Activated CD8-positive, alpha-beta memory T cell treated with anti-CD3 and anti-CD28 coated beads, Interleukin-2, amount 50 U/mL, for 1 hour (primary cell): Measurements from ENCODE around the gene GNAS.

Experiments used
- DNase-seq: peaks from one replicate; pipeline ENCODE4 v3.0.0-alpha.2; 2020; ENCODE audit errors: extremely low read depth

The GNAS gene

DNA sequence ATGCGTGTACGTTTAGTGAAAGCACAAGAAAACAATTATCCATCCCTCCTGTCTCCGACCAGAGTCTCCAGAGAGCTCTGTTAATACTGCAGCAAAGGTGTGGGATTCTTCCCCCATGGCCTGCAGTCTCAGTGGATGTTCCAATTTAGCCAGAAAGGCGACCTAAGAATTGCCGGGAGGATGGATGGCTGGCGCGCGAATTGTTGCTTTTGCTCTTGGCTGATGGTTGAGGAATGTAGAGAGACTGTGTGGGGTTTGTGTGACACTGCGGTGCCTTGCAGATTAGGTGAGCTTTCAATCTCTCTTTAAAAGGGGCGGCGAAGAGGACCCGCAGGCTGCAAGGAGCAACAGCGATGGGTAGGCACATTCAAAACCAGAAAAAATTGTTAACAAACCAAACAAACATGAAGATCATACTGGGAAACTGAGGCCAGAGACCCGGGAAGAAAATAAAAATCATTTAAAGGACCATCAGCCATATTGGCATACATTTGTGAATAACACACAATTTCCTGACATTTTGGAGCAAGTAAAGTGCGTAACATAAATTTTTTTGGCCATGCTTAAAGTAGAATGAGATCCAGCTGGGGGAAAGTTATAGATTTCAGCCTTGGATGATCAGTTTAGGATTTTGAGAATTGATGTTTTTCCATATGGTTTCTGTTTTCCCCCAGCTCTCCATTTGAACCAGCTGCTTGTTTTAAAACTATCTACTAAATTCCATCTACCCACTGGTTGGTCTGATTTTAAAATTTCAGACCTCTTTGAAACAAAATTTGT lies 46.3 kb downstream of the GNAS start:
- DNase-seq, result no peak

DNA sequence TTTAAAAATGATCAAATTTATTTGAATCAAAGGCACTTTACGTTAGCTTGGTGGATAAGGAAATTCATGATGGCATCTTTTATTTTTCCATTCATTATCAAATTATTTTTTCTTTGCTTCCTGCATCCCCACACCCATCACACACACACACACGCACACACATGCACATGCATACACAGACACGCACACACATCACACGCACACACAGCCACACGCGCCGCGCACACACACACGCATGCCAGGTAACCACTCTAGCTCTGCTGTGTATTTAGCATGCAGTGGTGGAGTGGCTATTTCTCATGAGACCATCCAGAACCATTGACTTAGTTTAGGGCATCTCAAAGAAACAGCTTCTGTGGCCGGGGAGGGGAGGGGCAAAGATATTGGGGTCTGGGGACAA lies 47.0 kb downstream of the GNAS start:
- no peak for DNase-seq

DNA sequence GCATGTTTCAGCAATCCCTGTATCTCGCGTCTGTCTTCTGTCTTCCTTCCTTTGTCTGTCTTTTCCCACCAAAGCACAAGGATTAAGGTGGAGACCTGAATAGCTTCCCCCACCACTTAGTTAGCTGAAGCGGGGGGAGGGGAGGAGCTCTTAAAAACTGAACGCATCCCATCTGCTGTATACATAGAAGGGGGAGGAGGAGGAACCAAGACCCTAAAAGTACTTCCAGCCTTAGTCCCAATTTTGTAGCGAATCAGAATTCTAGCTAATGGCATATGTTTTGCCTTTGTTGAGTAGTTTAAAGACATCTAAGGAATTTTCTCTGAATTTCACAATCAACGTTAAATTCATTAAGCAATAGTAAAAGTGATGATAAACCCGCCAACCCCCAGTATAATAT lies 47.9 kb downstream of the GNAS start:
- no peak for DNase-seq

DNA sequence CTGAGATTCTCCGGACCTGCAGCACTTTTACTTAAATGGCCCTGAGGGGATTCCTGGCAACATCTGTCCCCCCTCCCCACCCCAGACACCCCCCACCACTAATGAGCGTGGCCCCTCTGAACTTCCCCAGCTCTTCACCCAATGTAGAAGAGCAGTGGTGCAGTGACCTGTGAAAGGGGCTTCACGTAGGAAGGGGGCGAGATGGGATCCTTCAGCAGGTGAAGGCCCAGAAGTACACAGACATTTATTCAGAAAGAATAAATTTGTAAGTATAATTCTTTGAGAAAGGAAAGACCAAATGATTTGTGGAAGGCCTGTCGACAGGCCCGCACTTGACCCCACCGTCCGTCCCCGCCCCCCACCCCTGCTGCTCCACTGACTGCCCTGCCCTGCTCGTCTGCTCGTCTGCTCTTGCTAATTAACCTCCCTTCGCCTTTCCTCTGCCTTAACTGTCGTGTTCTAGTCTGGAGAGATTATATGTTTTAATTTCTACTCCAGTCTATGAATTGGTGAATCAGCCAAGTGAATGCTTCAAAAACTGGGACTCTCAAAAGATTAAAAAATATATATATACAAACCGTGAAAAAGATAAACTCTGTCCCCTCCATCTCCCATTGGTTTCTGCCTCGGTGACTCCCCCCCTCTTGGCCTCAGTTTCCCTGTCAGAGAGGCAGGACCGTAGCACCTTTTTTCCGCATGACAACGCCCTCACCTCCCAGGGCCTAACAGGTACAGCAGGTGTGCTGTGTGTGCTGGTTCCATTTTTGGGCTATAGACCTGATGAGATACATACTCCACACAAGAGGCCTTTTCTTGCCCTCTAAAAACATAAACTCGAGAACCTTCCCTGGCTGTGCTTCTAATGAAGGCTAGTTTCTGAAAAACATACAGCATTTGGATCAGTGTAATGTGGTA lies 49.2 kb downstream of the GNAS start:
- no peak for DNase-seq

DNA sequence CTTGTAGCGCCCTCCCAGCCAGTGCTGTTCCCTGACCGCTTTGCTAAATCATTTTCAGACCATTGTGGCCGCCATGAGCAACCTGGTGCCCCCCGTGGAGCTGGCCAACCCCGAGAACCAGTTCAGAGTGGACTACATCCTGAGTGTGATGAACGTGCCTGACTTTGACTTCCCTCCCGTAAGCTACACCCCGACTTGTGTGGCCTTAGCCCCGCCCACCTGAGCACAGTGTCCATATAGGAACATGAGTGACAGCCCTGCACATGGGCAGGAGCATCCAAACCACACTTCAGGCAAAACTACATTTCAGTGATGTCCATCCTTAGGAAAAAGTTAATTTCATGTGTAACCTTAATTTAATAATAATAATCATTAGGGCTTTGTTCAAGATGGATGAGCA lies 51.1 kb downstream of the GNAS start:
- DNase-seq, result no peak

DNA sequence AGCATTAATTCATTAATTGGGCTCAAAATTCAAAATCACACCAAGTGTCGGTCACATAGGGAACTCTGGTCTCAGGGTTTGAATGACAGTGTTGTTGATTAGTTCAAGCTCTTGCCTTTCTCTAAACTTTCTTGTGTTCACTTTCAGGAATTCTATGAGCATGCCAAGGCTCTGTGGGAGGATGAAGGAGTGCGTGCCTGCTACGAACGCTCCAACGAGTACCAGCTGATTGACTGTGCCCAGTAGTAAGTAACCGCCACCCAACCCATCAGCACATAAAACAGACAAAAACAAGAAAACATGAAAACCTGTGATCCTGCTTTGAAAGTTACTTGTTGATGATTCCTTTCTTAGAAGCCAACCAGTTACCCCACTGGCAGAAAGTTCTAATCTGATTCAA lies 52.7 kb downstream of the GNAS start:
- DNase-seq, result no peak

DNA sequence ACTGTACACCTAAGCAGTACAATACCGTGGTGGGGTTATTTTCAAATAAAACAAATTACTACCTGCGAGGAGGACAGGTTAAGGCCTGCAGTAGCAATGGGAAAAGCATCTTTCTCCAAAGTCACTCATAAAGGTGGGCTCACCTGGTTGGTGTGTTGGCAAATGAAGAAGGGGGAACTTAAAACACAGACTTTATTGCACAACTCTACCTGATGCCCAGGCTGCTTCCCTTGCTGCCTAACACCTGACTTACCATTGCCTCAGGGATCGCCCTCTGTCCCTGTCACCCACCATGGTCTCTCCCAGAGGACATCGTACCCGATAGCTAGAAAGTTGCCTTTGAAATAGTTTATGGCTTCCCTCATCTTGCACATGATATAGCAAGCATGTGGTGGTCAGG lies 53.6 kb downstream of the GNAS start:
- DNase-seq, result no peak

DNA sequence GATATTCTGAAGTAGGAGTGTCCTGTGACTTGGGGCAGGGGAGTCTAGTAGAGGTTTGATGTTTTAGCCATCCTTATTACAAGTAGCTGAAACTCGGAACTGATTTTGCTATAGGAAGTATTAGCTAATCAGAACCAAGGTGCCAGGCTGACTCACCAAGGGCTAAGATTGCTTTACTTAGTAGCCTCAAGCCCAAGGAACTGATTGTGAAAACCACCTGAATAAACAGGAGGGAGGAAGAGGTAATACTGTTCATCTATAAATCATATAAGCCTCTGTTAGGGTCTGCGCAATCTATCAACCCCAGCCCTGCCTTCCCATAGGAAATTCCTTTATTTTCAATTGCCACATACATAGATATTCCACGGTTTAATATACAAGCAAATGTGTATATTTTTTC lies 54.4 kb downstream of the GNAS start:
- no peak for DNase-seq

DNA sequence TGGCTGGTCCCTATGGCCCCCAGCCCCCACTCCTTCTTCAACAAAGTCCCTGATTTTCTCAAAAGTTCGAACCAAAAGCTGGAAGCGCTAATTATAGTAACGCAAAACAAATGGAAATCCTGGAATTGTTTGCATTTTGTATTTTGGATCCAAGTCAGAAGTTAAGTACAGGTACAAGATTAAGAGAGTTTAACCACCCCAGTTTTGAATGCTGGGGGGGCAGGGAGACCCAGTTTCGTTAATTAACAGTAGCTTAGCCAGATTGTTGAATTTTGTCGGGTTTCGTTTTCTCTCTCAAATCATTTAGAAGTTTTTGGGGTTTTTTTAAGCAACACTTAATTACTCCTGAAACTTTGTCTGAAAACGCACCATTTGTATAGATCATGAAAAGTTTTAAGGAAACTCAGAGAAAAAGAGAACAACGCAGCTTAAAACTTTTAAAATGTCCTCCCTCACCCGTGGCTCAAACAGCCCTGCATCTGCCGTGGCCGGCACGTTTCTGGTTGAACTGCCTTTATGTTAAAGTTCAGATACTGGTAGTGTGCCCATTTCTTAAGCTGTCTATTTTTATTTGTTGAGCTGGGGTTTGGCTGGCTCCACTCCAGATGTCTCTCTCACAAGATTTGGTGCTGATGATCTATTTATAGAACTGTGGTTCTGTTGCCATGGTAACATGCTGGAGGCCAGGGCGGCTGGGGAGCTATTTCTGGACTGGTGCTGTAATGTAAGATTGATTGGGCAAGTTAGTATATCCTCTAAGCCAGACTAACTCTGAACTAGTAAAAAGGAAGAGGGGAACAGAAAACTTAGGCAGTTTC lies 55.0 kb downstream of the GNAS start:
- DNase-seq, result peak; percentile 38

DNA sequence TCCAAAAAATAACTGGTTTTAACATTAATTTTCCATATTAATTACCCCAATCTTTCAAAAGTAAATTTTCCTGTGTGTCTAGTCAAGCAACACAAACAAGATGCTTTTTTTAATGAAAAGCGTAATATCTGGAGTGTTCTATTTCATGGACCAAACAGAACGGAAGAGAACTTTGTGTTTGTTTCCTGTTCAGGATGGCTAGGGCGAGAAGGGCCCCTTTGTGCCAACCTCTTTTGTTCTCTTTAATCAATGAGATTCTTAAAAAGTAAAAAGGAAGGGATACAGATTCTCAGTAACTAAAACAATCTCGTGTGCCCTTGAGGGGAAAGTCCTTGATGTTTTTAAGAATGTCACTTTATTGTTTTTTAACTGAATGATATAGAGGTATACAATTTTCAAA lies 55.7 kb downstream of the GNAS start:
- DNase-seq, result no peak

DNA sequence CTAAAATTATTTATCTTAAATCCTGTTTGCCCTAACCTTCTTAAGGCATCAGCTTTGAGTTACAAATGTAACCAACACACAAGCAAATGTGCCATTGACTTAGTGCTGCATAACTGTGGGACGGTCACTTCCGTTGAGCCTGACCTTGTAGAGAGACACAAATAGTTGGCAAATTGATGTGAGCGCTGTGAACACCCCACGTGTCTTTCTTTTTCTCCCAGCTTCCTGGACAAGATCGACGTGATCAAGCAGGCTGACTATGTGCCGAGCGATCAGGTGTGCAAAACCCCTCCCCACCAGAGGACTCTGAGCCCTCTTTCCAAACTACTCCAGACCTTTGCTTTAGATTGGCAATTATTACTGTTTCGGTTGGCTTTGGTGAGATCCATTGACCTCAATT lies 56.4 kb downstream of the GNAS start:
- no peak for DNase-seq

DNA sequence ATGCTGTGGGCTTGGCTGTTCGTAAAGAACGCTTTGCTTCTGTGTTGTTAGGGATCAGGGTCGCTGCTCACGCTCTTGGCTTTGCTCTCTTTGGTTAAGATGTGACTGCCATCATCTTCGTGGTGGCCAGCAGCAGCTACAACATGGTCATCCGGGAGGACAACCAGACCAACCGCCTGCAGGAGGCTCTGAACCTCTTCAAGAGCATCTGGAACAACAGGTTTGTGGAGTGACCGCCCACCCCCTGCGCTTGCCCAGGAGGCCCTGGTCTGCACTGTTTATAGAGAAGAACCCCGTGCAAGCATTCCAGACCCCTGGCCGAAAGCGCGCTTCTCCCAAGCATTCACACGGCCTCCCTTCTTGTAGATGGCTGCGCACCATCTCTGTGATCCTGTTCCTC lies 57.1 kb downstream of the GNAS start:
- DNase-seq, result no peak

DNA sequence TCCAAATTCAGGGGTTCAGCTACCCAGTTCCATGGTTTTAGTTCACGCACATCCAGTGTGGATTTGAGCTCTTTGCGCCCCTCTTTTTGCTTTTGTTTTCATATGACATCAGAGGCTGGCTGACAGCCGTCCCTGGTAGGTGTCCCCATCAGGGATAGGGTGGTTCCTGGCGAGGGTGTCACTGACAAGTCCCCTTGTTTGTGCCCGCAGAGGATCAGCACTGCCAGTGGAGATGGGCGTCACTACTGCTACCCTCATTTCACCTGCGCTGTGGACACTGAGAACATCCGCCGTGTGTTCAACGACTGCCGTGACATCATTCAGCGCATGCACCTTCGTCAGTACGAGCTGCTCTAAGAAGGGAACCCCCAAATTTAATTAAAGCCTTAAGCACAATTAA lies 58.0 kb downstream of the GNAS start:
- no peak for DNase-seq

DNA sequence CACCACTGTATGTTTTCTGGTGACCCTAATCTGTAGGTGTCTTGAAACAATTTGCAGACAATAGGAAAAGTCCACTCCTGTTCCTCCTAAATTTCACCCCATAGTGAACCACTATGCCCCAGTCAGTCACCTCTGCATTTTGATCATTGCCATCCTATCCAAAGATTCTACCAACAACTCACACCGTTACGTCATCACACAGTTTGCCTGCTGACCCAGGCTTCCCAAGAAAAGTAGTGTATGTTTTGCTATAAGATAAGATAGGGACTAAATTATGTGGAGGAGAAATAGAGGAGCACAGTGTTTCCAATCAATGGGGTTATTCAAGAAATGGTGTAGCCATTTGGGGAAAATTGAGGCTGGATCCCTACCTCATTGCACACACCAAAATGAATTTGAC lies 58.8 kb downstream of the GNAS start:
- DNase-seq, result no peak

DNA sequence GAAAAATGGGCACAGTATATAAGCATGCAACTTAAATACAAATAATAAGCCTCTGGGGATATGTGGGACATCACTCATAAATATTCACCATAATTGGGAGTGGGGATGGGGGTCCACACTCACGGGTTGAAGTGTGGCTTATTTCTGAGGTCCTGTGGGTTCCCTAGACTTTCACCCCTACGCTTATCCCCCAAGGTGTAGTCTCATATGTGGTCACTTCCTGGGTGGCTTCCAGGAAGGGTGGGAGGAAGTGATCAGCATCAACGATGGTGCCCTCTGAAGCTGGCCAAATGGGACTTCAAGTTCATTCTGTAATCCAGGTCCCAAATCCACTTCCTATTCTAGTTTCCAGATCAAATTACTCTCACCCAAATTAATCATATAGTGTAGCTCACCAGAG lies 59.5 kb downstream of the GNAS start:
- DNase-seq, result no peak

DNA sequence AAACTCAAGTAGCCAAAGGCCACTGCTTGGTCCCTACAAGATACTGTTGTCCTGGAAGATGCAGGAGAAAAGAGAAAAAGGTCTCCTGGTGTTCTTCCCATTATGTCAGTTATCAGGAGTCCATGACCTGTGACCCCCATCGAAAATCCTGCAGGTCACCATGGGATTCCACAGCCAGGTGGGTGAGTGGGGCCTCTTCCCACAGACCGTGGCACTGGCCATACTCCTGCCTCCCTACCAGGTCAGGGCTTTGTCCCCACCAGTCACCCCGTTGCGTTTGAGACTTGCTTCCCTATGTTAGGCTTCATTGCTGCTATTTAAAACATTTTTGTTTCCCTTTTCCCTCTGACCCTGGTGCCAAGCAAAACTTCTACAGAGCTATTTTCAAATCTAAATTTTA lies 60.6 kb downstream of the GNAS start:
- DNase-seq, result no peak

DNA sequence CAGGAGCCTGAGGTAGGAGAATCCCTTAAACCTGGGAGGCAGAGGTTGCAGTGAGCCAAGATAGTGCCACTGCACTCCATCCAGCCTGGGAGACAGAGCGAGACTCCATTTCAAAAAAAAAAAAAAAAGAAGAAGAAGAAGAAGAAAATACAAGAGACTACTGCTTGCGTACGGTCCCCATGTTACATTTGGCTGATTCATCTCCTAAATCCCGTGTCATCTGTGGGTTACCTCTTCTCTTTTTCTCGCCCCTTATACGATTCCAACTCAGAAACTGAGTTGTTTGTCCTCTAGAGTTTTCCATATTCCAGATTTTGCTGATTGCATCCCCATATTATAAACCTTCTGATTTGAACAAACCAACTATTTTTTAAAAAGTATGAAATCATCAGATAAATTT lies 66.1 kb downstream of the GNAS start:
- DNase-seq, result no peak

DNA sequence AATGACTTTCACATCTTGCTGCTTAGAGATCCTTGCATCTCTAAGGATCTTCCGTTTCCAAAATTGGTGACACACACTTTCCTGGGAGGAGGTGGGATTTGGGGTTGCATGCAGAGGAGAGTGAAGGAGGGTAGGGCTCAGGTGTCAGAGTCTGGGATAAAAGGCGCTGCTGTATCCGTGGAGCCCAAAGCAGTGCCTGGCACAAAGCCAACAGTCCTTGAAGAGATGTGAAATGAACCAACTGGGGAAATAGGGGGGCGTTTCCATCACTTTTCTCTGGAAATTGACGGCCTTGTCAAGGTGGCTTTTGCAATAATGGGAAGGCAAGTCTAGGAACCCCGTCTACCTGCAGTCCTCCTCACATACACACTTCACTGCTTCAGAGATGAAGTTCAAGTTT lies 69.0 kb downstream of the GNAS start:
- no peak for DNase-seq

DNA sequence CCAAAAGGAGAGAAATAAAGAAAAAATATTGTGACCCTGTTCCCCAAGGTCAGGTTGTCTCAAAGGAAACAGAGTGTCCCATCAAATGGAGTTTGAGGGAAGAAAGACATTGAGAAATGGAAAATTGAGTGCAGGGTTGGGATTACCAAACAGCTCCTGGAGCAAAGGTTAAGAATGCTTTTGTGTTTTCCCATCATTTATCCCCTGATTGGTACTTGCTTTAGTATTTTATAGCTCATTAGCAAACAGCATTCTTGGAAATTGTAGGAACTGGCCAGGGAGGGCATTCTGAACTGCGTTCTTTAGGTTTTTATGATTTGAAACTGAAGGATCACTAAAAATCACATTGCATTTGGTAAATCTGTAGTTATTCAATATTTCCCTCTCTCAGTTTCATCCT lies 69.5 kb downstream of the GNAS start:
- no peak for DNase-seq

DNA sequence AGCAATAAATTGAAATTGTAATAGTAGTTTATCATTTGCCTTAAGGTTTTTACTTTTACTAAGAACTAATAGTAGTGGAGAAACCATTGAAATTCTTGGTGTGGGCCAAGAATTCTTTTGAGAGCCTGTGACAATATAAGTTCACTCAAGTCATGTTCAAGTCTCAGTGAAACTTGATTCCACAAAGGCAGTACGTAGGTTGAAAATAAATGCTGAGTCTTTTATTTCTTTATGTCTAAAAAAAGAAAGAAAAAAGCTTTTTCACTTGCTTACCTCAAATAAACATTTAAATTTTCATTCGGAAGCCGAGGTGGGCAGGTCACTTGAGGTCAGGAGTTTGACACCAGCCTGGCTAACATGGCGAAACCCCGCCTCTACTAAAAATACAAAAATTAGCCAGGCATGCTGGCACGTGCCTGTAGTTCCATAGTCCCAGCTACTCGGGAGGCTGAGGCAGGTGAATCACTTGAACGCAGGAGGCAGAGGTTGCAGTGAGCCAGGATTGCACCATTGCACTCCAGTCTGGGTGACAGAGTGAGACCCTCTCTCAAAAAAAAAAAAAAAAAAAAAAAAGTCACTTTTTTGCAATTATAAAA lies 70.7 kb downstream of the GNAS start:
- DNase-seq, result no peak

DNA sequence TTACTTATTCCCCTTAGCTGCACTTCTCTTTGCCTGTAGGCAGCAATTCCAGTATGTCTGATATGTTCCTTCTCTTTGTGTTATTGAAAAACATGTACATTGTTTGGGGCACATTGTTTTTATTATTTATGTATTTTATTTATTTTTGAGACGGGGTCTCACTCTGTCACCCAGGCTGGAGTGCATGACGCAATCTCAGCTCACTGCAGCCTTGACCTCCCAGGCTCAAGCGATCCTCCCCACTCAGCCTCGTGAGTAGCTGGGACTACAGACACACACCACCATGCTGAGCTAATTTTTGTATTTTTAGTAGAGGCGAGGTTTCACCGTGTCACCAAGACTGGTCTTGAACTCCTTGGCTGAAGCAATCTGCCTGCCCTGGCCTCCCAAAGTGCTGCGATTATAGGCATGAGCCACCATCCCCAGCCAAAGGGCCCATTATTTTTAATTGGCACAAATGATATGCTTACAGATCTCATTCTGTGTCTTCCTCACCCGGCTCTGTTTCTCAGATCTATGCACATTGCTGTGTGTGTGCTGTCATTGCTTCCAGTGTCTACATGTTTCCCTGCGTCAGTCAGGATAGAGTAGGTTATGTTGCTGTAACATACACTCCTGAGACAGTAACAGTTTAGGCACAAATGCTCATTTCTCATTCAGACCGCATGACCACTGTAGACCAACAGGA lies 74.4 kb downstream of the GNAS start:
- DNase-seq, result no peak
